ENCODE data around the gene LHX4. TPM values are rescaled to one million over a fixed set of nuclear protein-coding genes. Genes with fewer than 3 reads are reported as not detected.

The LHX4 gene
- total RNA-seq, 4 donors from 2014 or later, result not detected

DNA sequence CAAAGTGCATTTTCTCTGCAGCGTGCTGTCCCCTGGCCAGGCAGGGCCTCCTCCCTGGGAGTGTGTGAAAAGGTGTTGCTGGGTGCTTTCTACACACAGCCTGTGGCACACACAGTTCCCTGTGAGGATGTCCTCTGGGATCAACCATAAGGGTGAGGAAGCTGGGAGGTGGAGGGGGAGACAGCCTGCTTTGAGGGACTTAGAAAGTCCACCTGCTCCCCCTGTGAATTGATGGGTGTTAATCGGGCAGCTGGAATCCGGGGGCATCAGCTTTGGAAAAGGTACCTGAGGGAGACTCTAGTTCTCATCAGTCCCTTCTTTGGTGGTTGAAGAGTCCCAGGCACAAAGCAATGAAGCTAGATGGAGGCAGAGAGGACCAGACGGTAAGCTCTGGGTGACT, 35.8 kb downstream of the LHX4 start:
- Histone ChIP-seq H3K9me3 (no peaks in the 10 kb centered on the region), H3K27ac (no peak overlapping the region), H3K4me3 (no peak overlapping the region), H3K27me3 (peaks cover 34% of the 10 kb centered on the region), H3K36me3 (no peaks in the 10 kb centered on the region), H3K4me1 (peaks cover 0 to 19% (median 0%) of the 10 kb centered on the region in 3 donors)
- 43 to 71% methylated on average over 1 to 3 of the region's 4 CpGs for WGBS, 2 donors (ENCODE audit: low coverage in 1 of 2)
- no peak for ATAC-seq
- TF ChIP-seq, protein P1, sequence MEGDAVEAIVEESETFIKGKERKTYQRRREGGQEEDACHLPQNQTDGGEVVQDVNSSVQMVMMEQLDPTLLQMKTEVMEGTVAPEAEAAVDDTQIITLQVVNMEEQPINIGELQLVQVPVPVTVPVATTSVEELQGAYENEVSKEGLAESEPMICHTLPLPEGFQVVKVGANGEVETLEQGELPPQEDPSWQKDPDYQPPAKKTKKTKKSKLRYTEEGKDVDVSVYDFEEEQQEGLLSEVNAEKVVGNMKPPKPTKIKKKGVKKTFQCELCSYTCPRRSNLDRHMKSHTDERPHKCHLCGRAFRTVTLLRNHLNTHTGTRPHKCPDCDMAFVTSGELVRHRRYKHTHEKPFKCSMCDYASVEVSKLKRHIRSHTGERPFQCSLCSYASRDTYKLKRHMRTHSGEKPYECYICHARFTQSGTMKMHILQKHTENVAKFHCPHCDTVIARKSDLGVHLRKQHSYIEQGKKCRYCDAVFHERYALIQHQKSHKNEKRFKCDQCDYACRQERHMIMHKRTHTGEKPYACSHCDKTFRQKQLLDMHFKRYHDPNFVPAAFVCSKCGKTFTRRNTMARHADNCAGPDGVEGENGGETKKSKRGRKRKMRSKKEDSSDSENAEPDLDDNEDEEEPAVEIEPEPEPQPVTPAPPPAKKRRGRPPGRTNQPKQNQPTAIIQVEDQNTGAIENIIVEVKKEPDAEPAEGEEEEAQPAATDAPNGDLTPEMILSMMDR (IDR thresholded peaks at IDR 0.05), result no peak
- TF ChIP-seq EP300 (IDR thresholded peaks at IDR 0.05) (no peak), POLR2AphosphoS5 (IDR thresholded peaks at IDR 0.05) (no peak), POLR2A (IDR thresholded peaks at IDR 0.05) (no peak)

DNA sequence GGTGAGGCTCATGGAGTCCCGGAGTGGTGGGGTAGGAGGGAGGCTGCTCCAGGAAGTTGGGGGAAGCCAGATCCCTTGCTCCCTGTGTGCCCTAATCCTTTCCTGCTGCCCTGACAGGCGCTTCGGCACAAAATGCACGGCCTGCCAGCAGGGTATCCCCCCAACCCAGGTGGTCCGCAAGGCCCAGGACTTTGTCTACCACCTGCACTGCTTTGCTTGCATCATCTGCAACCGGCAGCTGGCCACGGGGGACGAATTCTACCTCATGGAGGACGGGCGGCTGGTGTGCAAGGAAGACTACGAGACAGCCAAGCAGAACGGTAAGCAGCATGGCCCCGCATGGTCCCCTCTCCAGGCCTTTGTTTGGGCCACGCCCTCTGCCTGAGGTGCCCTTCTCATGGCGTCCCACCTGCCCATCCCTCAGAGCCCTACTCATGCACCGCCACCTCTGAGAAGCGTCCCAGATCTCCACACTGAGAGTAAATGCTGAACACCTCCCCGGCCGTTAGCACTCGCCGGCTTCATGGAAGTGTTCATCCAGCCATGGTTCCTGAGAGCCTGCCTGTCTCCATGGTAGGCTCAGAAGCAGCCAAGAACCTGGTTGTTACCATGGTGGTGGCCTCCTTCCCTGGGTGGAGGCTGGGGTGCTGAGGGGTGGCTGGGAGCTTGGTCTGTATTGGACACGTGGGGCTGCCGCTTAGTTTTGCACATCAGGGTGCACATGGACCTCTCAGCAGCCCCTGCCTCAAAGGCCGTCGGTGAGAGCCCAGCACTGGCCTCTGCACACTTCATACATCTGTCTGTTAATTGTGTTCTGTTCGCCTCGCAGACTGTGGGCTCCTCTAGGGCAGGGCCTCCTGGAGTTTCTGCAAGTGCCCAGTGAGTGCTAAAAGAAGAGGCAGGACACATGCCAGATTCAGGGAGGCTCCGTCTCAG, 36.5 kb downstream of the LHX4 start:
- no peak for TF ChIP-seq POLR2A (IDR thresholded peaks at IDR 0.05)
- no peak for TF ChIP-seq POLR2AphosphoS5 (IDR thresholded peaks at IDR 0.05)
- TF ChIP-seq EP300 (IDR thresholded peaks at IDR 0.05), result no peak
- TF ChIP-seq, protein P1 (IDR thresholded peaks at IDR 0.05), result no peak
- H3K36me3 ChIP-seq, result no peaks in the 10 kb centered on the region
- no peak overlapping the region for H3K27ac ChIP-seq
- WGBS, 2 donors (ENCODE audit: low coverage in 1 of 2), result 82 to 97% methylated on average over 4 to 6 of the region's 28 CpGs
- no peak overlapping the region for H3K4me3 ChIP-seq
- ATAC-seq, result no peak
- peaks cover 0 to 14% (median 0%) of the 10 kb centered on the region in 3 donors for H3K4me1 ChIP-seq
- peaks cover 29% of the 10 kb centered on the region for H3K27me3 ChIP-seq
- no peaks in the 10 kb centered on the region for H3K9me3 ChIP-seq

DNA sequence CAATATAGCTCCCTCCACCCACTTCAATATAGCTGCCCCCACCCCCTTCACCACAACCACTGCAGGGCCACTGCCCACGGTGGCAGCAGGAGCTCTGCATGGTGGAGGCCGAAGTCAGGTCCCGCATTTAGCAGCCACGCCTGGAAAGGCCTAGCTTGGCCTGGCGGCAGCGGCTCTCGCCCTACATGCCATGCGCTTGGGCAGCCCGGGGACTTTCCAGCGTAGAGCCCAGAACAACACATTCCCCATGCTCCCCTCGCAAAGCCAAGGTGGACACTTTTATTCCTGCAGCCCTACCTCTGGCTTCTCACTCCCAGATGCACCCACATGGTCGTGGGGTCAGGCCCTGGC, 37.1 kb downstream of the LHX4 start:
- H3K27me3 ChIP-seq, result peaks cover 29% of the 10 kb centered on the region
- H3K27ac ChIP-seq, result no peak overlapping the region
- WGBS, 2 donors (ENCODE audit: low coverage in 1 of 2), result 93% methylated on average over 3 of the region's 12 CpGs; no CpG with 5 or more reads in 1 of the 2 donors
- no peaks in the 10 kb centered on the region for H3K9me3 ChIP-seq
- TF ChIP-seq EP300 (IDR thresholded peaks at IDR 0.05) (no peak), POLR2A (IDR thresholded peaks at IDR 0.05) (no peak), POLR2AphosphoS5 (IDR thresholded peaks at IDR 0.05) (no peak)
- TF ChIP-seq, protein P1 (IDR thresholded peaks at IDR 0.05), result no peak
- no peaks in the 10 kb centered on the region for H3K36me3 ChIP-seq
- H3K4me1 ChIP-seq, result peaks cover 0 to 8% (median 0%) of the 10 kb centered on the region in 3 donors
- ATAC-seq, result no peak
- no peak overlapping the region for H3K4me3 ChIP-seq

DNA sequence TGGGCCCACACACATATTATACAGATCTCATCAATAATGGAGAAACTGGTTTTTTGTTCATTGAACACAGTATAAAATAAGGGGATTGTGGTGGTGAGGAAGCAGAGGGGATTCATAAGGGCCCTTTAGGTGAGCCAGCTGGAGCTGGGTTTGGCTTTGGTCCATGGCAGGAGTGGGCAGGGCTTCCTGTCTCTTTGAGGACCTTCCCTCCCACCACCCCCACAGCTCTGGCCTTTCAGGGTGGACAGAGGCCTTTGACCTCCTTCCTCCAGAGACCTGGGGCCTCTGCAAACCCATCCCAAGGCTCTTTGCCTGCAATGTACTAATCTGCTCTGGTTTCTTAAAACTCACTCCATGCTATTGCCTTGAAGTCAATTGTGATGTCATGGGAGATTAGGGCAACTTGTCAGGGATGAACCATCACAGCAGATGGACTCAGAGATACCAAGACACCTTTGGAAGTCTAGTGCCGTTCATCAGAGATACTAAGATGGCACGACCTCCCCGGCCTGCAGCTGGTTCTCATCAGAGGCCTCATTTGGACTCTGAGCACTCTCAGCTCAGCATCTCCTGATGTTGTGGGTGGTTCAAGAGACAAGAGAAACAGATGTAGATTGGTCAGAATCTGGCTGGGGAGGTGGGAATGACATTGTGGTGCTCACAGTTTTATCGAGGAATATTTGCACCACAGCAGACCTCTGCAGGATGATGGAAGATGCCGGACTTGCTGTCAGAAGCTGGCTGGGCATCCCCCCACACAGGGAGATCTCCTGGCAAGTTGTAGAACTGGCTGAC, 37.9 kb downstream of the LHX4 start:
- ATAC-seq, result no peak
- Histone ChIP-seq H3K27me3 (peaks cover 24% of the 10 kb centered on the region), H3K4me1 (no peaks in the 10 kb centered on the region), H3K36me3 (peaks cover 0 to 3% of the 10 kb centered on the region in 2 donors), H3K4me3 (no peak overlapping the region), H3K27ac (no peak overlapping the region), H3K9me3 (no peaks in the 10 kb centered on the region)
- 14 to 61% methylated on average over 1 to 3 of the region's 5 CpGs for WGBS, 2 donors (ENCODE audit: low coverage in 1 of 2)
- TF ChIP-seq POLR2A (IDR thresholded peaks at IDR 0.05) (no peak), EP300 (IDR thresholded peaks at IDR 0.05) (no peak), POLR2AphosphoS5 (IDR thresholded peaks at IDR 0.05) (no peak)
- TF ChIP-seq, protein P1 (IDR thresholded peaks at IDR 0.05), result no peak

Measured in gastroesophageal sphincter (tissue), 4 donors.